ENCODE measurements around the gene MRPS24. TPM values are rescaled to one million over a fixed set of nuclear protein-coding genes. Genes with fewer than 3 reads are reported as not detected.

MRPS24 gene
- total RNA-seq, 2 donors from 2014 or later = 102 to 160 TPM

GRCh38 chr7:43876241-43876640 lies 6.9 kb upstream of the MRPS24 start:
- TF ChIP-seq, protein P1, sequence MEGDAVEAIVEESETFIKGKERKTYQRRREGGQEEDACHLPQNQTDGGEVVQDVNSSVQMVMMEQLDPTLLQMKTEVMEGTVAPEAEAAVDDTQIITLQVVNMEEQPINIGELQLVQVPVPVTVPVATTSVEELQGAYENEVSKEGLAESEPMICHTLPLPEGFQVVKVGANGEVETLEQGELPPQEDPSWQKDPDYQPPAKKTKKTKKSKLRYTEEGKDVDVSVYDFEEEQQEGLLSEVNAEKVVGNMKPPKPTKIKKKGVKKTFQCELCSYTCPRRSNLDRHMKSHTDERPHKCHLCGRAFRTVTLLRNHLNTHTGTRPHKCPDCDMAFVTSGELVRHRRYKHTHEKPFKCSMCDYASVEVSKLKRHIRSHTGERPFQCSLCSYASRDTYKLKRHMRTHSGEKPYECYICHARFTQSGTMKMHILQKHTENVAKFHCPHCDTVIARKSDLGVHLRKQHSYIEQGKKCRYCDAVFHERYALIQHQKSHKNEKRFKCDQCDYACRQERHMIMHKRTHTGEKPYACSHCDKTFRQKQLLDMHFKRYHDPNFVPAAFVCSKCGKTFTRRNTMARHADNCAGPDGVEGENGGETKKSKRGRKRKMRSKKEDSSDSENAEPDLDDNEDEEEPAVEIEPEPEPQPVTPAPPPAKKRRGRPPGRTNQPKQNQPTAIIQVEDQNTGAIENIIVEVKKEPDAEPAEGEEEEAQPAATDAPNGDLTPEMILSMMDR (IDR thresholded peaks at IDR 0.05) = no peak
- Histone ChIP-seq H3K27me3 (no peaks in the 10 kb centered on the region), H3K27ac (no peak overlapping the region), H3K4me1 (no peaks in the 10 kb centered on the region), H3K4me3 (no peak overlapping the region), H3K36me3 (peaks cover 24% of the 10 kb centered on the region), H3K9me3 (no peaks in the 10 kb centered on the region), H3K9ac (ENCODE audit: low read depth in 2 of 2, low read length in 2 of 2) (no peak overlapping the region)
- DNase-seq = no peak
- intact Hi-C loops (cut with DNase I) = no loop called here

DNA sequence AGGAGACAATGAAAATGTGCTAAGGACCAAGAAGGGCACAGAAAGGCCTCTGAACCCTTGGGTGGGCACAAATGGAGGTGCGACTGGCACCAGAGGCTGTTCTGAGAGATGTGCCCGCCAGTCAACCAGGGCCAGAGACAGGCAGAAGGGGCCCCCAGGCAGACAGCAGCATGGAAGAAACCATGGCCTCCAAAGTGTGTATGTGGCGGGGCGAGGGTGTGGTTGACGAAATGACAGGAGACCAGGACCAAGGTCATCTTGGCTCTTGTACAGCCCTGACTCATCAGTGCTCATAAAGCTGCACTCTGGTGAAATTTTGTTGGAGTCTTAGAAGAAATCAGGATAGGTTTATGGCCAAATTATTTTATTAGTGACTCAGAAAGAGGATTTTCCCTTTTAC lies 4.0 kb upstream of the MRPS24 start:
- intact Hi-C loops (cut with DNase I) = no loop called here
- Histone ChIP-seq H3K9me3 (no peaks in the 10 kb centered on the region), H3K36me3 (peaks cover 13% of the 10 kb centered on the region), H3K9ac (ENCODE audit: low read depth in 2 of 2, low read length in 2 of 2) (no peak overlapping the region), H3K4me3 (no peak overlapping the region), H3K4me1 (peaks cover 2% of the 10 kb centered on the region), H3K27ac (peak overlapping the region; percentile 4), H3K27me3 (no peaks in the 10 kb centered on the region)
- peak; percentile 74 for DNase-seq
- TF ChIP-seq, protein P1 (IDR thresholded peaks at IDR 0.05) = no peak

GRCh38 chr7:43872406-43873110 lies 3.2 kb upstream of the MRPS24 start:
- Histone ChIP-seq H3K4me3 (no peak overlapping the region), H3K36me3 (peaks cover 10% of the 10 kb centered on the region), H3K27ac (peak overlapping the region; percentile 4), H3K27me3 (no peaks in the 10 kb centered on the region), H3K4me1 (peaks cover 6% of the 10 kb centered on the region), H3K9ac (ENCODE audit: low read depth in 2 of 2, low read length in 2 of 2) (no peak overlapping the region), H3K9me3 (no peaks in the 10 kb centered on the region)
- DNase-seq = peak; percentile 46
- intact Hi-C loops (cut with DNase I) = no loop called here
- TF ChIP-seq, protein P1 (IDR thresholded peaks at IDR 0.05) = no peak

GRCh38 chr7:43871064-43871463 lies 1.7 kb upstream of the MRPS24 start:
- Histone ChIP-seq H3K4me1 (peaks cover 6% of the 10 kb centered on the region), H3K36me3 (peaks cover 8% of the 10 kb centered on the region), H3K9me3 (no peaks in the 10 kb centered on the region), H3K27me3 (no peaks in the 10 kb centered on the region), H3K4me3 (no peak overlapping the region), H3K27ac (no peak overlapping the region), H3K9ac (ENCODE audit: low read depth in 2 of 2, low read length in 2 of 2) (no peak overlapping the region)
- intact Hi-C loops (cut with DNase I) = no loop called here
- TF ChIP-seq, protein P1 (IDR thresholded peaks at IDR 0.05) = no peak
- DNase-seq = no peak

- H3K36me3 ChIP-seq = peaks cover under 1% of the 10 kb centered on the region
- no peak overlapping the region for H3K4me3 ChIP-seq
- H3K4me1 ChIP-seq = peaks cover 6% of the 10 kb centered on the region
- no peak overlapping the region for H3K27ac ChIP-seq
- no peaks in the 10 kb centered on the region for H3K27me3 ChIP-seq
- TF ChIP-seq, protein P1 (IDR thresholded peaks at IDR 0.05) = no peak
- intact Hi-C loops (cut with DNase I) = no loop called here
- no peaks in the 10 kb centered on the region for H3K9me3 ChIP-seq
- no peak for DNase-seq
- no peak overlapping the region for H3K9ac ChIP-seq (ENCODE audit: low read depth in 2 of 2, low read length in 2 of 2)
Measured at GRCh38 chr7:43870316-43870715, 999 bp upstream of the MRPS24 start.

Measured in colonic mucosa (tissue), 4 donors.